ENCODE data around the gene PLB1.

- TF ChIP-seq CTCF (conservative IDR thresholded peaks at IDR 0.05) (no peak), ZFX (IDR thresholded peaks at IDR 0.05) (no peak)
These were observed 69.2 kb downstream of the PLB1 start for GRCh38 chr2:28565033-28565432.
